PC-3 (cell line): ENCODE data around the gene SETD1A. TPM values are rescaled to one million over a fixed set of nuclear protein-coding genes. Genes with fewer than 3 reads are reported as not detected.

ENCODE experiments used
- ATAC-seq: fragments of 200-7000 bp; cut with Tn5 transposase; 2 replicates; pipeline ENCODE4 v1.9.1; 2020; ENCODE audit warnings: mild to moderate bottlenecking, moderate library complexity
- BruUV-seq: library from RNA; stranded (reverse); fragments of 400-500 nt; replicated peaks from 2 replicates; lab custom pipeline; 2021; lab: Mats Ljungman, UMichigan
- CTCF ChIA-PET: fragments of 300-600 bp; sonication (Branson Sonifier 250); formaldehyde crosslinking; loops from one replicate; lab custom pipeline; 2022; ENCODE audit warnings: antibody characterized with exemption; lab: Charles Lee
- POLR2A ChIA-PET: fragments of 300-600 bp; sonication (Branson Sonifier 250); formaldehyde crosslinking; loops from one replicate; lab custom pipeline; 2022; ENCODE audit warnings: antibody characterized with exemption; ENCODE audit not compliant: unreplicated experiment; lab: Charles Lee
- DNase-seq: peaks from one replicate; pipeline ENCODE4 v3.0.0-alpha.2; 2015
- H2AFZ ChIP-seq: fragments of 300-600 bp; sonication (generic); 2 replicates; pipeline ENCODE4 v1.6.0; 2016; ENCODE audit warnings: antibody characterized with exemption, low read length
- H3F3A ChIP-seq: fragments of 300-600 bp; sonication (generic); one replicate; pipeline ENCODE4 v1.6.0; 2017; ENCODE audit warnings: antibody characterized with exemption, low read length, control low read depth, mild to moderate bottlenecking; ENCODE audit not compliant: unreplicated experiment
- H3K27ac ChIP-seq: fragments of 300-600 bp; sonication (generic); 2 replicates; pipeline ENCODE4 v1.5.1; 2016; ENCODE audit warnings: mild to moderate bottlenecking, low read length
- H3K27me3 ChIP-seq: fragments of 300-600 bp; sonication (generic); 2 replicates; pipeline ENCODE4 v1.6.1; 2016; ENCODE audit warnings: low read length, mixed read lengths
- H3K36me3 ChIP-seq: fragments of 300-600 bp; sonication (generic); 2 replicates; pipeline ENCODE4 v1.6.1; 2016; ENCODE audit warnings: low read depth, mixed run types, low read length, mixed read lengths
- H3K4me1 ChIP-seq: fragments of 300-600 bp; sonication (generic); 2 replicates; pipeline ENCODE4 v1.5.1; 2016; ENCODE audit warnings: low read length; ENCODE audit not compliant: insufficient read depth
- H3K4me2 ChIP-seq: fragments of 300-600 bp; sonication (generic); 2 replicates; pipeline ENCODE4 v1.6.0; 2016; ENCODE audit warnings: low read length
- H3K4me3 ChIP-seq: fragments of 300-600 bp; sonication (generic); 2 replicates; pipeline ENCODE4 v1.5.1; 2016; ENCODE audit warnings: mild to moderate bottlenecking, low read length, mixed read lengths
- H3K79me2 ChIP-seq: fragments of 300-600 bp; sonication (generic); 2 replicates; pipeline ENCODE4 v1.6.1; 2017; ENCODE audit warnings: low read length, mixed read lengths
- H3K9ac ChIP-seq: fragments of 300-600 bp; sonication (generic); 2 replicates; pipeline ENCODE4 v1.6.0; 2016; ENCODE audit warnings: mild to moderate bottlenecking, low read length
- H3K9me2 ChIP-seq: fragments of 300-600 bp; sonication (generic); replicated peaks from 2 replicates; pipeline ENCODE4 v1.6.1; 2016; ENCODE audit warnings: mixed run types, low read length, mixed read lengths
- H3K9me3 ChIP-seq: fragments of 300-600 bp; sonication (generic); 2 replicates; pipeline ENCODE4 v1.6.1; 2016; ENCODE audit warnings: low read length, mixed read lengths
- H4K20me1 ChIP-seq: fragments of 300-600 bp; sonication (generic); 2 replicates; pipeline ENCODE4 v1.6.1; 2016; ENCODE audit warnings: low read length, mixed read lengths
- EZH2 ChIP-seq: fragments of 300-600 bp; sonication (generic); IDR thresholded peaks from one replicate; pipeline ENCODE4 v1.6.1; 2017; ENCODE audit warnings: antibody characterized with exemption, mild to moderate bottlenecking, low read length; ENCODE audit not compliant: unreplicated experiment
- EZH2phosphoT487 ChIP-seq: fragments of 300-600 bp; sonication (generic); IDR thresholded peaks from 2 replicates; pipeline ENCODE4 v1.6.1; 2018; ENCODE audit warnings: mild to moderate bottlenecking, antibody characterized with exemption, low read length, borderline replicate concordance
- intact Hi-C: fragments of 100-400 bp; cut with micrococcal nuclease; formaldehyde crosslinking; loops from 2 replicates; pipeline ENCODE4 v1.9.0; 2023
- total RNA-seq: library from RNA; depleted of rRNA; stranded (reverse); fragments of >200 nt; gene quantifications from 2 replicates; pipeline ENCODE4 v1.2.3, GENCODE V29; 2014
- TF ChIP-seq, protein P1 (sequence below): fragments of 300-600 bp; sonication (generic); conservative IDR thresholded peaks from 2 replicates; pipeline ENCODE4 v1.5.1; 2017; ENCODE audit warnings: antibody characterized with exemption, low read depth, mild to moderate bottlenecking, low read length

SETD1A gene
- total RNA-seq, 1 experiment from 2014 or later = 7.9 TPM

DNA sequence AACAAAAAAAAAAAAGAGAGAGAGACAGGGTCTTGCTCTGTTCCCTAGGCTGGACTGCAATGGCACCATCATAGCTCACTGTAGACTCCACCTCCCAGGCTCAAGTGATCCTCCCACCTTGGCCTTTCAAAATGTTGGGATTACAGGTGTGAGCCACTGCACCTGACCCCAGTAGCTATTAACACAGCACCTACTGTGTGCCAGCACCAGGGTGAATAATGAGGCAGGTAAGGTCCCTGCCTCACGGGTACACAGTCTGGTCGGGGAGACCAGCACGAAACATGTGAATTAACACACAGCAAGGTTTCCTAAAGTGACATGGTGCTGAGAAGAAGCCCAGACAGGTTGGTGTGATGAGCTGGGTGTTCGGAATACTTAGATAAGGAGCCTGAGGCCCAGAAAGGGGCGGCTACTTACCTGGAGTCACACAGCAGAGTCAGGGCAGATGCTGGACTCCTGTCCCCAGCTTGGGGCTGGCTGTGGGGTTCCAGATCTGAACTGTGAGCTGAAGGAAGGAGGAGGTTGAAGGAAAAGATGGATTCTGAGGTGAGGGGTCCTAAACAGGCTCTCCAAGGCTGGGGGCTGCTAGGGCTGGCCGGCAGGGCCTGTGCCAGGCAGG, 44.7 kb upstream of the SETD1A start:
- no peaks in the 10 kb centered on the region for H3F3A ChIP-seq
- no peak overlapping the region for H3K4me2 ChIP-seq
- DNase-seq = no peak
- TF ChIP-seq EZH2phosphoT487 = no peak
- no peaks in the 10 kb centered on the region for H3K4me1 ChIP-seq
- no peaks in the 10 kb centered on the region for H3K9me3 ChIP-seq
- CTCF ChIA-PET = no interaction called here
- H3K79me2 ChIP-seq = no peaks in the 10 kb centered on the region
- H2AFZ ChIP-seq = no peak overlapping the region
- ATAC-seq = no peak
- H3K4me3 ChIP-seq = no peak overlapping the region
- no peak overlapping the region for H3K27ac ChIP-seq
- POLR2A ChIA-PET = no interaction called here
- H3K36me3 ChIP-seq = no peaks in the 10 kb centered on the region
- BruUV-seq = no TSS peak
- H4K20me1 ChIP-seq = no peaks in the 10 kb centered on the region
- no peaks in the 10 kb centered on the region for H3K9me2 ChIP-seq
- H3K9ac ChIP-seq = no peak overlapping the region
- intact Hi-C loops = no loop called here
- no peaks in the 10 kb centered on the region for H3K27me3 ChIP-seq

DNA sequence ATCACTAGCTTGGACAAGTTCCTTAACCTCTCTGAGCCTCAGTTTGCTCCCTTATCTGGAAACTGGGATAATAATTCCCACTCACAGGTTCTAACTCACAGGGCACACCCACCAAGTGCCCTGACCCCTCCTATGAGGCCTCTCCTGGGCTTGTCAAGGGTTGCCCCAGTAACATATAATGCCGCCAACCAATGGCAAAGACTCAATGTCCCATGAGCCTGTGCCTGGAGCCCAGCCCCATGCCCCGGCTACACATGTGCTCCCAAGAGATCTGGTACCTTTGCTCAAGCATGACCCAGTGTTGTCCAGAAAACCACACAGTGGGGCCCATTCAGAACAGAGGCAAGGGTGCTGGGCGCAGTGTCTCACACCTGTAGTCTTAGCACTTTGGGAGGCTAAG, 42.7 kb upstream of the SETD1A start:
- no peaks in the 10 kb centered on the region for H4K20me1 ChIP-seq
- no peaks in the 10 kb centered on the region for H3K27me3 ChIP-seq
- DNase-seq (no peak), ATAC-seq (no peak)
- intact Hi-C loops = no loop called here
- no peak overlapping the region for H3K4me2 ChIP-seq
- no TSS peak for BruUV-seq
- no peak overlapping the region for H3K4me3 ChIP-seq
- no peaks in the 10 kb centered on the region for H3K79me2 ChIP-seq
- no peaks in the 10 kb centered on the region for H3K36me3 ChIP-seq
- H3K9me3 ChIP-seq = no peaks in the 10 kb centered on the region
- H3F3A ChIP-seq = no peaks in the 10 kb centered on the region
- no peak for TF ChIP-seq EZH2phosphoT487
- no peak for TF ChIP-seq EZH2
- TF ChIP-seq, protein P1, sequence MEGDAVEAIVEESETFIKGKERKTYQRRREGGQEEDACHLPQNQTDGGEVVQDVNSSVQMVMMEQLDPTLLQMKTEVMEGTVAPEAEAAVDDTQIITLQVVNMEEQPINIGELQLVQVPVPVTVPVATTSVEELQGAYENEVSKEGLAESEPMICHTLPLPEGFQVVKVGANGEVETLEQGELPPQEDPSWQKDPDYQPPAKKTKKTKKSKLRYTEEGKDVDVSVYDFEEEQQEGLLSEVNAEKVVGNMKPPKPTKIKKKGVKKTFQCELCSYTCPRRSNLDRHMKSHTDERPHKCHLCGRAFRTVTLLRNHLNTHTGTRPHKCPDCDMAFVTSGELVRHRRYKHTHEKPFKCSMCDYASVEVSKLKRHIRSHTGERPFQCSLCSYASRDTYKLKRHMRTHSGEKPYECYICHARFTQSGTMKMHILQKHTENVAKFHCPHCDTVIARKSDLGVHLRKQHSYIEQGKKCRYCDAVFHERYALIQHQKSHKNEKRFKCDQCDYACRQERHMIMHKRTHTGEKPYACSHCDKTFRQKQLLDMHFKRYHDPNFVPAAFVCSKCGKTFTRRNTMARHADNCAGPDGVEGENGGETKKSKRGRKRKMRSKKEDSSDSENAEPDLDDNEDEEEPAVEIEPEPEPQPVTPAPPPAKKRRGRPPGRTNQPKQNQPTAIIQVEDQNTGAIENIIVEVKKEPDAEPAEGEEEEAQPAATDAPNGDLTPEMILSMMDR = no peak
- H2AFZ ChIP-seq = no peak overlapping the region
- H3K4me1 ChIP-seq = no peaks in the 10 kb centered on the region
- no peak overlapping the region for H3K27ac ChIP-seq
- POLR2A ChIA-PET = no interaction called here
- H3K9ac ChIP-seq = no peak overlapping the region
- no peaks in the 10 kb centered on the region for H3K9me2 ChIP-seq
- CTCF ChIA-PET = no interaction called here

GRCh38 chr16:30918614-30919013, 38.9 kb upstream of the SETD1A start:
- Histone ChIP-seq H3K36me3 (no peaks in the 10 kb centered on the region; the same call in 1 of the 2 replicates), H3K4me2 (no peak overlapping the region), H3K79me2 (no peaks in the 10 kb centered on the region), H3K9me2 (no peaks in the 10 kb centered on the region), H2AFZ (no peak overlapping the region), H4K20me1 (no peaks in the 10 kb centered on the region), H3K9me3 (no peaks in the 10 kb centered on the region), H3F3A (no peaks in the 10 kb centered on the region), H3K9ac (no peak overlapping the region), H3K27me3 (no peaks in the 10 kb centered on the region), H3K4me3 (no peak overlapping the region), H3K4me1 (peaks cover 7% of the 10 kb centered on the region), H3K27ac (no peak overlapping the region)
- intact Hi-C loops = no loop called here
- ATAC-seq = no peak
- POLR2A ChIA-PET = no interaction called here
- no peak for DNase-seq
- CTCF ChIA-PET = no interaction called here
- TF ChIP-seq, protein P1 = no peak
- no peak for TF ChIP-seq EZH2
- no peak for TF ChIP-seq EZH2phosphoT487
- BruUV-seq = no TSS peak
